Dermis microvascular lymphatic vessel endothelial cell (primary cell): Measurements from ENCODE around the gene FAM151B. TPM values are rescaled to one million over a fixed set of nuclear protein-coding genes. Genes with fewer than 3 reads are reported as not detected.

Experiments used
- DNase-seq, 2 donors: peaks; one replicate each; pipeline versions ENCODE4 v3.0.0 to v3.0.0-alpha.2; 2010; ENCODE audit warnings: low read depth in 2 of 2
- total RNA-seq: library from RNA; depleted of rRNA; stranded (reverse); fragments of >200 nt; gene quantifications from 2 replicates; pipeline ENCODE4 v1.2.1, GENCODE V29; 2014

Gene FAM151B
- total RNA-seq, 1 donor from 2014 or later, result 2.3 TPM

DNA sequence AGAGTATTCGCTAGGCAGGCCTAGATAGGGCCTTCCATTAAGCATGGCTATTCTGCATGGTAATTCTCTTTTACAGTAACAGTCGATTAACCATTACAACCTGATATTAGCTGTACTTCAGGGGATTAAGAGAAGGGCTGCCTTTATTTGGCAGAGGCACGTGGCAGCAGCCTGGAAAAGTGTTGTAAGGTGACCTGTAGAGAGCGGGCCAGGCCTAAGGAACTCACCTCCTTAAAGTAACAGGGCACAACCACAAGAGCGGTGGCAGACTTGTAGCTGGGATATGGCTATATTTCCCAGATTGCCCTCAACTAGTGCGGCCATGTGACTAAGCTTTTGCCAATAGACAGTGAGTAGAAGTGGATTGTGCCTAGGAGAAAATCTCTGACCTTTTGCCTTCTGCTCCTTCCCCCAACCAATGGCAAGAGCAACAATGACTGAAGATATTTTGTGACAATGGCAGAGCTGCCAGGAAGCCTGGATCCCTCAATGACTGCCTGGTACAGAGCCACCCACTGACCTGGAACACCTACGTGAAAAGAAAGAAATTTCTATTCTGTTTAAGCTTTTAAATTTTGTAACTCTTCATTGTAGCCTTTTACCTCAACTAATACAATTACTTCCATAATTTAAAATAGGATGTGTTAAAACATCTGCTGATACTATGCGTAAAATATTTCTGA lies 101.1 kb downstream of the FAM151B start:
- no peak for DNase-seq

- DNase-seq, result no peak
Observed at GRCh38 chr5:80590766-80591165, 102.9 kb downstream of the FAM151B start.

GRCh38 chr5:80591352-80591751 lies 103.5 kb downstream of the FAM151B start:
- no peak for DNase-seq

DNA sequence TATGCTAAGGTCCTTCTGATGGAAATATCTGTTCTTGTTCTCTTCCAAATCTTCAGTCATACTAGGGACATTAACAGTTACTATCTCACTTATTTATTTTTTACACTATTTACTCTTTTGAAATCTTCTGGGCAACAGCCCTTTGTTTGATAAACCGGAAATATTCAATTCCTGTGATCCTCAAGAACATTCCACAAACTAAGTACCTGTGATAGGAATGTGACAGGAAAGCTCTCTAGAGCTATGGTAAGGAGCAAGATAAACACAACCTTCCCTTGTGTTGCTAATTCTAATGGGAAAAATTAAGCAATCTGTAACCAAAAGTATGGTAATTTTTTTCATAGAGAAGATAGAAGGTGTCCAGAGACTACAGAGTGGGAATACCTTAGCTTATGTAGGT lies 104.2 kb downstream of the FAM151B start:
- DNase-seq, result no peak

Other genes with a start within 250 kb of the FAM151B start
- gene SERINC5, start 232.1 kb upstream of the FAM151B start, total RNA-seq, result 14.0 and 26.8 TPM in 2 replicates
- gene SPZ1, start 168.1 kb upstream of the FAM151B start, total RNA-seq, result not detected in 2 replicates
- 25.2 and 34.8 TPM in 2 replicates for gene ZFYVE16, start 80.0 kb upstream of the FAM151B start, total RNA-seq
- gene ANKRD34B, start 82.2 kb downstream of the FAM151B start, total RNA-seq, result not detected in 2 replicates
- gene MSH3, start 166.6 kb downstream of the FAM151B start, total RNA-seq, result 6.2 and 7.8 TPM in 2 replicates
- gene DHFR, start 166.9 kb downstream of the FAM151B start, total RNA-seq, result 15.3 and 23.9 TPM in 2 replicates